GM12865 (cell line): Measurements from ENCODE around the gene PAPPA.

Experiments used
- DNase-seq: peaks from one replicate; pipeline ENCODE4 v3.0.0; 2010; ENCODE audit warnings: low read depth
- H3K4me3 ChIP-seq: 2 replicates; pipeline ENCODE4 v1.5.1; 2011; ENCODE audit warnings: mild to moderate bottlenecking, low read depth, low read length, control low read depth
- TF ChIP-seq, protein P1 (sequence below): IDR thresholded peaks from 2 replicates; pipeline ENCODE4 v1.5.1; 2011; ENCODE audit warnings: low read length, control low read depth, low read depth, inconsistent platforms; ENCODE audit not compliant: insufficient read depth; ENCODE audit errors: missing control alignments

PAPPA gene

DNA sequence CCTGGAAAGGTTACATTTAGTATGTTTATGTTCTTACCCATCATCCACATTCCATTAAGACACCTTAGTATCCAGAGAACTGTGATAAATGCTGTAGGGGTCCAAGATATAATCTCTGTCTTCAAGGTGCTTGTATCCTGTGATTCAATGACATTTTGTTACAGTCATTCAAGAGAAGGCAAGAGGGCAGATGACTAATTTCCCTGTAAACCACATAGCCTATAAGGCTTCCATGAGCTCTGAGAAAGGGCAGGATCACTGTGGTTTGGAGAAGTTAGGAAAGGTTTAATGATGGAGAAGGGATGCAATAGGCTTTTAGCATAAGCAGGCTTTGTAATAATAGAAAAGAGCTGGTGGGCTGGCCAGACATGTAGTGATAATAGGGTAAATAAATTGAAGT is 40.0 kb downstream of the PAPPA start:
- TF ChIP-seq, protein P1, sequence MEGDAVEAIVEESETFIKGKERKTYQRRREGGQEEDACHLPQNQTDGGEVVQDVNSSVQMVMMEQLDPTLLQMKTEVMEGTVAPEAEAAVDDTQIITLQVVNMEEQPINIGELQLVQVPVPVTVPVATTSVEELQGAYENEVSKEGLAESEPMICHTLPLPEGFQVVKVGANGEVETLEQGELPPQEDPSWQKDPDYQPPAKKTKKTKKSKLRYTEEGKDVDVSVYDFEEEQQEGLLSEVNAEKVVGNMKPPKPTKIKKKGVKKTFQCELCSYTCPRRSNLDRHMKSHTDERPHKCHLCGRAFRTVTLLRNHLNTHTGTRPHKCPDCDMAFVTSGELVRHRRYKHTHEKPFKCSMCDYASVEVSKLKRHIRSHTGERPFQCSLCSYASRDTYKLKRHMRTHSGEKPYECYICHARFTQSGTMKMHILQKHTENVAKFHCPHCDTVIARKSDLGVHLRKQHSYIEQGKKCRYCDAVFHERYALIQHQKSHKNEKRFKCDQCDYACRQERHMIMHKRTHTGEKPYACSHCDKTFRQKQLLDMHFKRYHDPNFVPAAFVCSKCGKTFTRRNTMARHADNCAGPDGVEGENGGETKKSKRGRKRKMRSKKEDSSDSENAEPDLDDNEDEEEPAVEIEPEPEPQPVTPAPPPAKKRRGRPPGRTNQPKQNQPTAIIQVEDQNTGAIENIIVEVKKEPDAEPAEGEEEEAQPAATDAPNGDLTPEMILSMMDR = no peak
- no peak for DNase-seq
- H3K4me3 ChIP-seq = no peak overlapping the region

DNA sequence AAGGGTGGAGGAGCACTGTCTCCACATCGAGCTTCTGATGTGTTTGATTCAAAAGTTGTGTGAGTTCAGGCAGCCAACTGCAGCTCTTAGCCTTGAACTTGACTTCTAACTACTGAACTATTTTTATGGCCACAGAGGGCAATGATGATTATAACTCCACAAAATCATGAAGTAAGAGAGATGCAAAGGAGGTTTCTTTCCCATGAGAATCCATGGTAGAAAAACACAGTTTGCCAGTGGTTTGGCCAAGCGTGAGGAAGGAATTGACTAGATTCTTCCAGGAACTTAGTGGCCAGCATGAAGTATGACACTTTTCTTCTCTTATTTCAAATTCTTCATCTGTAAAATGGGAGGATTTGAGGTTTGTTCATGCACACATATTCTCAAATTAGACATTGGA is 43.2 kb downstream of the PAPPA start:
- TF ChIP-seq, protein P1 = no peak
- no peak overlapping the region for H3K4me3 ChIP-seq
- no peak for DNase-seq

DNA sequence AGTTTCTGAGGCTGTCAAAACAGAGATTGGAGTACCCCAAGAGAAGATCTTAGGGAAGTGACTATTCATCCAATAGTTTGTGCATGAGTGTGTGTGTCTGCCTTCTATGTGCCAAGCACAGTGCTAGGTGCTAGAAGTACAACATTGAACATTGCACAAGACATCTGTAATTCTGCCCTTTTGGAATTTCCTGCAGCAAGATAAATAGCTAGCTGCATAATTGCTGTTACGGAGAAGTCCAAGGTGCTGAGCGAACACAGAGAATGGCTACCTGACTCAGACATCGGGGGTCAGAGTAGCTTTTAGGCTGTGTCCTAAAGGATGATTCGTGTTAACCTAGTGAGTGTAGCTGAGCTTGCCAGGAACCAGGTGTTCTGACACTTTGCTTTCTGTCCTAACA is 44.8 kb downstream of the PAPPA start:
- TF ChIP-seq, protein P1 = no peak
- no peak for DNase-seq
- H3K4me3 ChIP-seq = no peak overlapping the region

DNA sequence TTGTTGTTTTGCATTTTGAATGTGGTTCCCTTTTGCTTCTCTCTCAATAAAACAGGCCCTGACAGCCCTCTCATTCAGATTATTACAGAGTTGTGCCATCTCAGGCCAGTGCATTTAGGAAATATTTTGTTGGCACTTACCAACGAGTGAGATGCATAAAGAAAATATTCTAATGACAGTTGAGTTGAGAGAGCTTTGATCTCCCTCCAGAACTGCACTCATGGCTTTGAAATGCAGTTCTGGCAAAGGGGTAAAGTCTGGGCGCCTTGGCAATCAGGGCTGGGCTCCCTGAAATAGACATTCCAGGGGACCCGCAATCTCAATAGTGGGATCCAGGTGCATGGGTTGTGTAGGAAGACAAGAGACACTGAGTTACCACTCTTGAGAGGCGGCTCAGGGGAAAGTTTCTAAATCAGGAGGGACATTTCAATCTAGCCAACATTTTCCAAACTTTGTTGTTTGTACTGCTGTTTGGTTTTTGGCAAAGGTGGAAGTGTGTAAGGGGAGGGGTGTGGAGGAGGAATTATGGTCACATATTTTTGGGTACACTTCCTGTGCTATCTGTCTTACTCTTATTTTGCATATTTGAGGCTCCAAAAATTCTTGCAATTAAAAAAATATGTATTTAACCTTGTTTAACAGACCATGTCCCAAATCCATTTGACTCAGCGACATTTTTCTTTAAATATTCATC is 48.8 kb downstream of the PAPPA start:
- DNase-seq = no peak
- TF ChIP-seq, protein P1 = no peak
- no peak overlapping the region for H3K4me3 ChIP-seq

DNA sequence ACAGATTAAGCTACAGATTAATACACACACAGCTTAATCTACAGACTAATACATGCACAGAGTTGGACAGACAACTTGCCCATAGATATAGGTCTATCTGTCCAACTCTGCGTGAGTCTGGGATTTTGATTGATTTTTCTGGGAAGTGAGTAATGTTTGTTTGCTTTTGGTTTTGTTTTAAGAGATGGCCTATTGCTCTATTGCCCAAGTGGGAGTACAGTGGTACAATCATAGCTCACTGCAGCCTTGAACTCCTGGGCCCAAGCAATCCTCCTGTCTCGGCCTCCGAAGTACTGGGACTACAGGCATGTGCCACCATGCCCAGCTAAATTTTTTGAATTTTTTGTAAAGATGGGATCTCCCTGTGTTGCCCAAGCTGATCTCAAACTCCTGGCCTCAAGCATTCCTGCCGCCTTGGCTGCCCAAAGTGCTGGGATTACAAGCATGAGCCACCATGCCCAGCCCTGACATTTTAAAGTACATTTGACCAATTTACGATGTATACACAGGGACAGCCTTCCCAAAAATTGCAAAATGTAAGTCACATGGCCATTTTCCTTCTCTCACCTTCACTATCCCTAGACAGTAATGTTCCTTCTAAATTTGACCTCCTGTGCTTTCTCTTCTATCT is 50.8 kb downstream of the PAPPA start:
- no peak for DNase-seq
- H3K4me3 ChIP-seq = no peak overlapping the region
- TF ChIP-seq, protein P1 = no peak

DNA sequence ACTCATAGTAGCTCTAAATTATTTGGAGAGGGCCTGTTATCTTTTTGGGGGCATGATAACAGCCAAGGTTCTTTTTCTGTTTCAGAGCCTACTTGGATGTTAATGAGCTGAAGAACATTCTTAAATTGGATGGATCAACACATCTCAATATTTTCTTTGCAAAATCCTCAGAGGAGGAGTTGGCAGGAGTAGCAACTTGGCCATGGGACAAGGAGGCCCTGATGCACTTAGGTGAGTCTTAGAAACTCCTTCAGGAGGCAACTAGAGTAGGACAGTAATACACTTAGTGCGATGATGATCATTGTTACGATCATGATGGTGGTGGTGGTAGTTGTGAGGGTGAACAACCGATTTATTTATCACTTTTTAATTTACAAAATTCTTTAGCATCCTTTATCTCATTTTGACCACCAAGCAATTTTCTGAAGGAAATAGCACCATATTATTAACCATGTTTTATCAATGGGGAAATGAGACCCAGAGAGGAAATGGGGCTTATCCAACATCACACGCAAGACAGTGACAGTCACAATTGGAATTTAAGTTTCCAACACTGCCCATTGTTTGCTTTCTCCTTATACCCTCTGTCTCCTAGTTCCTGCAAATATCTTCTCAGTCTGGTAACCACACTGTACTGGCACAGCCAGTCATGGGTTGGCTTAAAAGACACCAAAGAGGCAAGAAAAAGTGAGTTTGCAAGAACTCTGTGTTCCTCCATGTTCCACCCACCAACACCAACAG is 54.0 kb downstream of the PAPPA start:
- TF ChIP-seq, protein P1 = no peak
- no peak for DNase-seq
- no peak overlapping the region for H3K4me3 ChIP-seq
